NCI-H1105 (cell line): ENCODE measurements around the gene ADAM17.
A peak's percentile ranks its signal among the peaks of the same experiment; 100 is the strongest.
"Not testable (repeated sequence)": the region's sequence is repeated elsewhere in the genome, so short reads cannot be mapped to it uniquely, and the experiment has no call there.

ENCODE experiments used
- DNase-seq: peaks from one replicate; lab custom pipeline; 2025; lab: John Stamatoyannopoulos, UW

ADAM17 gene

DNA sequence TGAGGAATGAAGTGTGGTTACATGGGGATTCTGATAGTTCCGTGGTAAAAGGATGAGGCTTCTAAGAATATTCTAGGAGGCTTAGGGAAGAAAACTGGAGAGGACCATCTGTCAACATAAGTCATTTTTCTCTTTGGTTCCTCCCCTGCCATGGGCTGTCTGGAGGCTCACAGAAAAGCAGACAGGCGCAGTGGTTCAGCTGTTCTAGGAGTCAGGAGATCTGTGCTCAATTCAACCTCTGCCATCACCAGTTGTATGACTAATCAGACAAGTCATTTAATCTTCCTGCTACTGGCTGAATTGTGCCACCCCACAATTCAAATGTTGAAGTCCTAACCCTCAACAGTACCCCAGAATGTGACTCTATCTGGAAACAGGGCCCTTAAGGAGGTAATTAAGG, 36.4 kb downstream of the ADAM17 start:
- no peak for DNase-seq

GRCh38 chr2:9518780-9519179, 36.9 kb downstream of the ADAM17 start:
- DNase-seq: no peak

- DNase-seq: no peak
Observed at GRCh38 chr2:9518163-9518562, 37.5 kb downstream of the ADAM17 start.

DNA sequence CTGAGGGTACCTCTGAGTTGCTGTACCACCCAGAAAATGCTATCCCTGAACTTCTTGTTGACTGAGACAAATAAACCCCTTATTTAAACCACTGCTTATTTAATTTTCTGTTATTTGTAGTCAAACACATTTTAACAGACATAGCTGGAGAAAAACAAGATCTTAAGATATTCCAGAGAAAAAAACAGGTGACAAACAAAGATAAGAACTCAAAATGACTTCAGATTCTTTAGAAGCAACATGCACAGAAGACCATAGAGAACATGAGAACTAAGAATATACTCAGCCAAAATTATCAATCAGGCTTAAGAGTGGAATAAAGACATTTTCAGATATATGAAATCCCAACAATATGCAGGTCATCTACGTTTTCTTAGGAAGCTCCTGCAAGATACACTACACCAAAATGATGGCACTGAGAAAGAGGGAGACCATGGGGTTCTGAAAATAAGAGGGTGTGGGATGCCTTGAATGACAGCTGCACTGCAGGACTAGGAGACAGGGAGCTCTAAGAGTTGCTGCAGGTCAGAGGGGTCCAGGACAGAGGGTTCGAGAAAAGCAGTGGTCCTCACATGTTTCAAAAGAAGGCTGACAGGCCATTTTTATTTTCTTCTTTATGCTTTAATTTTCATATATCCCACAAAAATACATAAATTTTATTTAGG, 38.4 kb downstream of the ADAM17 start:
- DNase-seq: no peak

GRCh38 chr2:9513946-9514345, 41.7 kb downstream of the ADAM17 start:
- DNase-seq: not testable (repeated sequence)

GRCh38 chr2:9508931-9509330, 46.7 kb downstream of the ADAM17 start:
- no peak for DNase-seq

GRCh38 chr2:9498210-9498609, 57.4 kb downstream of the ADAM17 start:
- DNase-seq: no peak

DNA sequence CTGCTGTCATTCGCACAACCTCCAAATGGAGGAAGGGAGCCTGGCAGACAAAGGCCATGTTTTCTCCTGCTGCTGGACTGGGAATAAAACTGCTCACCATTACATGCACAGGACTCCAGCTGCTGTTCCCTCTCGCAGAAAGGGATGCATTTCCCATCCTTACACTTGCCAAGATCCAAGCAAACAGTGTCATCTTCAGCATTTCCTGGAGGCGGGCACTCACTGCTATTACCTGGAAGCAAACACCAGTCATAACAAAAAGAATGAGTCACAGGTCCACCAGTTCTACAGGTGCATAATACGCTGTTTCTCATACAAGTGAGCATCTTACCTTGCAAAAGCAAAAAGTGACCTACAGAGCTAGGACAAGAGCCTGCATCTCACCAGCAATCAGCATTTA, 58.6 kb downstream of the ADAM17 start:
- no peak for DNase-seq

- DNase-seq: no peak
Observed at GRCh38 chr2:9494081-9494480, 61.5 kb downstream of the ADAM17 start.

DNA sequence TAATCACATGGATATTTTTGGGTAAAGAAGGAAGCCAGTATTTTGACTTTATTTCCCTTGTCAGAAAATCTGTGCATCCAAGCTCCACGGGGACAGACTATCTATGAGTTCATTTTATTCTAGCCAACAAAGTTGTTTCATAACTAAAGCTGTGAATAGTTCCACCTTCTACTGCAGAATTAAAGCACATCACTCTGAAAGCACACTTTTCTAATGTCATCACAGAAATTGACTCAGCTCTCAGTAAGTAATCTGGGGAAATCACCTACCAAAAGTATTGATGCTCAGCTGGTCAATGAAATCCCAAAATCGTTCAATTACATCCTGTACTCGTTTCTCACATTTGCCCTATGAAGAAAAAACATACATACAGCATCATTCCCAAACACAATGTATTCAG, 62.2 kb downstream of the ADAM17 start:
- no peak for DNase-seq

DNA sequence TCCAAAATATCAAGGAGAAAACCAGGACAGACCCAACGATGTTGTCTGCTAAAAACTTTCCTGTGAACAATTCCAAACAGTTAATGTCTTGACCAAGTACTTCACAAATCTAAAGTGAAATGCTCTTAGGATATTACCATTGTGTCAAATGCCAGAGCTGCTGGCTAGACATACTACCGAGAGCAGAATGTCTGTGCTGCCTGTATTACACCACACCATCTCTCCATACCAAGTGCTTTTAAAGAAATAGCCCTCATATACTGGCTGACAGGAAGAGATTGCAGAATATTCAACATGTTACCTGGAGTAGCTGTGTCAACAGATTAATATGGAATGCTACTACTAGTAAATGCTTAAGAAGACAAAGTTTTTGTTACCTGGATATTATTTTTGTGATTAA, 62.7 kb downstream of the ADAM17 start:
- no peak for DNase-seq

DNA sequence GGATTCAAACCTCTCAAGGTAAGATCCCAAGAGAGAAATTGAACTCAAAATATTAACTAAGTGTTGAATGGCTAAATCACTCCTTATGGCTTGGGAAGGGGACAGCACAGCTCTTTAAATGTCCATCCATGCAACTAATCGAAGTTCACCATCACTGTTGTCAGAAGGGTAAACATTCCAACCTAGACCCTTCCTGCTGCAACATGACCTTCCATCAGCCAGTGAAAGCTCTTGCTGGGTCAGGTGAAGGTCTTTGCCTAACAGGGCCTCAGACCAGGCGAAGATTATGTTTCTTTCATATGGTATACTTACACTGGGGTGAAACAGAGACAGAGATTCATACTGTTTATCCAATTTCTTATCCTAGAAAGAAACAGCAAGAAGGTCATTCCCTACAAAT, 64.8 kb downstream of the ADAM17 start:
- DNase-seq: no peak

DNA sequence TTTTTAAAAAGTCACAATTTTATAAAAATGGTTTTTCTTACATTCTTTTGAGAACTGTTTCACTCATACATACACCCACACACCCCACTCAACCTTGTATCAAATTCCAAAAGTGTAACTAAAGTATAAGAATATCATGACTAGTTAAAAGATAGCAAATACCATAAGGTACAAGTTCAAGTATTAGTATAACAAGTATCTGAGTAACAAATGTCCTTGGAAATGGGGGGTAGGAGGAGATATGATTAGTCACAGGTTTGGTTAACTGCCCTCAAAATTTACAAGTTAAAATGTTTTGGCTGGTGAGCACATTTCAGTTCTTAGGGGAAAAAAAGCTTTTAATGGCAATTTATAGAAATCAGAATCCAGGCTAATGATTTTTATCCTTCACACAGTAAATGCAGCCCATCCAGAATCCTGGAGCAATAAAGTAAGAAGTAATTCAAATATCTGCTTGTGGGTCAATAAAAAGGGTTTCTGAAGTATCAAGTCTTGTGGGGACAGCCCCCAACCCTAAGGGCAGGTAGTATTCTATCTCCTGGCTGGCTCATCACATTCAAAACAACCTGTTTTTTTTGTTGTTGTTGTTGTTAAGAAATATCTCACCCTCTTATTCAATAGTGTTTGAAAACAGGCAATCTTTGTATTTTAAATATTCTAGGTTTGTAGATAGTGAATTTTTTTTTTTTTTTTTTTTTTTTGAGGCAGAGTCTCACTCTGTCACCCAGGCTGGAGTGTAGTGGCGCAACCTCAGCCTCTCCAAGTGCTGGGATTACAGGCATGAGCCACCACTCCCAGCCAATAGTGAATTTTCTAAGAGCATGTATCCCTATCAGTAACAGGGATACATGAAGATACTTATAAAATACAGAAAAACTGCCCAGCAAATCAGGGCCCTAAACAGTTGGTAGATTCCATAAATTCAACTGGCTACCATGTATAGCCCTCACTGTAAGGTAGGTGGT, 66.8 kb downstream of the ADAM17 start:
- DNase-seq: no peak

- DNase-seq: no peak
Observed at GRCh38 chr2:9484533-9484932, 71.1 kb downstream of the ADAM17 start.

DNA sequence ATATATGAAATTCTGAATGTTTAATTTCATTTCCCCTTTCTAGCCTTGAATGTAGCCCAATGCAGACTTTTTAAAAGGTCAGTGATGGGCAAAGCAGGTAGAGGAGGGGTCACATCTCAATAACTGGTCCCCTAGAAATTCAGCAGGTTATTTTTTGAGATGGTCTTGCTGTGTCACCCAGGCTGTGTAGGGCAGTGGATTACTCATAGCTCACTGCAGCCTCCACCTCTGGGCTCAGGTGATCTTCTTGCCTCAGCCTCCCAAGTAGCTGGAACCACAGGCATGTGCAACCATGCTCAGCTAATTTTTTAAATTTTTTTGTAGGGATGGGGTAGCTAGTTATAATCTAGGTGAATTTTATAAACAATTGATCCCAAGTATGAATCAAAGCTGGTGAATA, 72.5 kb downstream of the ADAM17 start:
- DNase-seq: no peak

- DNase-seq: no peak
Observed at GRCh38 chr2:9480157-9480556, 75.5 kb downstream of the ADAM17 start.

GRCh38 chr2:9478526-9478925, 77.1 kb downstream of the ADAM17 start:
- DNase-seq: no peak

GRCh38 chr2:9477914-9478313, 77.7 kb downstream of the ADAM17 start:
- DNase-seq: no peak

- DNase-seq: peak; percentile 31
Observed at GRCh38 chr2:9474361-9475057, 81.1 kb downstream of the ADAM17 start, which contains the start of gene IAH1. IAH1 (plus strand) TSS chr2:9474551; CDS start chr2:9474567, 16 bp downstream.

GRCh38 chr2:9473985-9474360, 81.7 kb downstream of the ADAM17 start:
- no peak for DNase-seq

GRCh38 chr2:9473308-9473984, 82.2 kb downstream of the ADAM17 start:
- peak; percentile 11 for DNase-seq

DNA sequence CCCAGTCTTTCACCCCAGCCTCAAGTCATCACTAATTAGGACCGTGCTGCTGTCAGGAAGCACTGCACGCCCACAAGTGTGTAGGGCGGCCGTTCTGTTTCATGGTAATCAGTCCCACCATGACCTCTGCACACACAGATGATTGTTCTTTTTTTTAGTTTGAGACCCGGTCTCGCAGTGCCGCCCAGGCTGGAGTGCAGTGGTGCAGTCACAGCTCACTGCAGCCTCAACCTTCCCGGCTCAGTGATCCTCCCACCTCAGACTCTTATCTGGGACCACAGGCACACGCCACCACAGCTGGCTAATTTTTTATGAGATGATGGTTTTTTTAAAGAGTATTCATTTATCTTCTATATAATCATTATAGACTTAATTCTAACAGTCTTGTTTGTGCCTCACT, 83.1 kb downstream of the ADAM17 start:
- no peak for DNase-seq
